NB4 (cell line): Measurements from ENCODE around the gene NDST1.

ENCODE experiments used
- MYC ChIP-seq: IDR thresholded peaks from 2 replicates; pipeline ENCODE4 v1.6.1; 2011; ENCODE audit warnings: low read depth, low read length
- POLR2A ChIP-seq: IDR thresholded peaks from 2 replicates; pipeline ENCODE4 v1.6.1; 2011; ENCODE audit warnings: mild to moderate bottlenecking; ENCODE audit not compliant: insufficient read length; ENCODE audit errors: extremely low read depth
- TF ChIP-seq, protein P1 (sequence below): IDR thresholded peaks from one replicate; pipeline ENCODE4 v1.5.1; 2012; ENCODE audit warnings: low read depth, low read length
- TF ChIP-seq, protein P2 (sequence below): IDR thresholded peaks from 2 replicates; pipeline ENCODE4 v1.6.1; 2011; ENCODE audit warnings: low read depth, low read length

DNA sequence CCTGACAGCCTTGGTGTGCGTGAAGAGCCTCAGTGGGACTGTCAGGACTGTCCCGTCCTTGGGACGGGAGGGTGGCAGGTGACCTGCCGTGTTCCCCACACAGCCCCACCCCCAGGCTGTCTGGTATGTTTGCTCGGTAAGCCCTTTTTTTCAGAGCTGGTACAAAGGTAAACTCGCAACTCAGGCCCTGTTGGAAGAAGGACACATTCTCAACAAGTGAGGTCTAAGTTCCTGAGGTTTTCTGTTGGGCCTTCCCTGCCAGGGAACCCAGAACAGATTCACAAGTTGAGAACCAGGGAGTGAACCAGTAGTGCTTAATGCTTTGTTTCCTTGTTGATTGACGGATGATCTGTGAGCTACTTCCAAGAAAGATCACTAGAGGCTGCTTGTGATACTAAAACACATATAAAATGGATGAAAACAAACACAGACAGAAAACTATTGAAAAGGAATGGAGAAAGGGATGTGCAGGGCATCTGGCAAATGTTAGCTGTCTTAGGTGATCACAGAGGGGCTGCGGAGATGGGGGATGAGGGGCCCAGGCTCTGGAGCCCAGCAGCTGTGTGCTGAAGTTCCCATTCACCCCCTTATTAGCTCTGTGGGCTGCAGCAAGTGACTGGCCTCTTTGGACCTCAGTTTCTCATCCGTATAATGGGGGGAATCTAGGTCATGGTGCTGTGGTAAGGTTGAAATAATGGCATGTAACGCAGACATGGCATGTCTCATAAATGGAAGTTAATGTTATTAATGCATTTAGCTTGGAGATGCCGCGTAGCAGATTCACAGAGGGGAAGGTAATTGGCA is 2.7 kb downstream of the NDST1 start:
- TF ChIP-seq, protein P1, sequence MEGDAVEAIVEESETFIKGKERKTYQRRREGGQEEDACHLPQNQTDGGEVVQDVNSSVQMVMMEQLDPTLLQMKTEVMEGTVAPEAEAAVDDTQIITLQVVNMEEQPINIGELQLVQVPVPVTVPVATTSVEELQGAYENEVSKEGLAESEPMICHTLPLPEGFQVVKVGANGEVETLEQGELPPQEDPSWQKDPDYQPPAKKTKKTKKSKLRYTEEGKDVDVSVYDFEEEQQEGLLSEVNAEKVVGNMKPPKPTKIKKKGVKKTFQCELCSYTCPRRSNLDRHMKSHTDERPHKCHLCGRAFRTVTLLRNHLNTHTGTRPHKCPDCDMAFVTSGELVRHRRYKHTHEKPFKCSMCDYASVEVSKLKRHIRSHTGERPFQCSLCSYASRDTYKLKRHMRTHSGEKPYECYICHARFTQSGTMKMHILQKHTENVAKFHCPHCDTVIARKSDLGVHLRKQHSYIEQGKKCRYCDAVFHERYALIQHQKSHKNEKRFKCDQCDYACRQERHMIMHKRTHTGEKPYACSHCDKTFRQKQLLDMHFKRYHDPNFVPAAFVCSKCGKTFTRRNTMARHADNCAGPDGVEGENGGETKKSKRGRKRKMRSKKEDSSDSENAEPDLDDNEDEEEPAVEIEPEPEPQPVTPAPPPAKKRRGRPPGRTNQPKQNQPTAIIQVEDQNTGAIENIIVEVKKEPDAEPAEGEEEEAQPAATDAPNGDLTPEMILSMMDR = no peak
- TF ChIP-seq, protein P2, sequence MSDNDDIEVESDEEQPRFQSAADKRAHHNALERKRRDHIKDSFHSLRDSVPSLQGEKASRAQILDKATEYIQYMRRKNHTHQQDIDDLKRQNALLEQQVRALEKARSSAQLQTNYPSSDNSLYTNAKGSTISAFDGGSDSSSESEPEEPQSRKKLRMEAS = no peak
- TF ChIP-seq POLR2A (no peak), MYC (no peak)
